ENCODE results near the gene NPAS3.

NPAS3 gene

GRCh38 chr14:33566082-33566481 is 627.4 kb downstream of the NPAS3 start:
- FAIRE-seq = no peak

GRCh38 chr14:33567023-33567728 is 628.5 kb downstream of the NPAS3 start:
- no peak for FAIRE-seq

- FAIRE-seq = no peak
Observed at GRCh38 chr14:33567731-33568130, 629.1 kb downstream of the NPAS3 start.

- no peak for FAIRE-seq
Observed at GRCh38 chr14:33568935-33569579, 630.4 kb downstream of the NPAS3 start.

GRCh38 chr14:33569821-33570687 is 631.4 kb downstream of the NPAS3 start:
- no peak for FAIRE-seq

GRCh38 chr14:33570694-33571310 is 632.1 kb downstream of the NPAS3 start:
- no peak for FAIRE-seq

- no peak for FAIRE-seq
Observed at GRCh38 chr14:33573301-33573880, 634.7 kb downstream of the NPAS3 start.

- no peak for FAIRE-seq
Observed at GRCh38 chr14:33576014-33576413, 637.3 kb downstream of the NPAS3 start.

- FAIRE-seq = no peak
Observed at GRCh38 chr14:33578461-33579216, 640.0 kb downstream of the NPAS3 start.

- FAIRE-seq = no peak
Observed at GRCh38 chr14:33580231-33580749, 641.6 kb downstream of the NPAS3 start.

- FAIRE-seq = no peak
Observed at GRCh38 chr14:33580841-33581240, 642.2 kb downstream of the NPAS3 start.

- no peak for FAIRE-seq
Observed at GRCh38 chr14:33584697-33585096, 646.0 kb downstream of the NPAS3 start.

GRCh38 chr14:33586806-33587205 is 648.1 kb downstream of the NPAS3 start:
- FAIRE-seq = no peak

GRCh38 chr14:33587791-33588190 is 649.1 kb downstream of the NPAS3 start:
- FAIRE-seq = no peak

GRCh38 chr14:33588771-33589170 is 650.1 kb downstream of the NPAS3 start:
- no peak for FAIRE-seq

- FAIRE-seq = no peak
Observed at GRCh38 chr14:33589334-33589733, 650.7 kb downstream of the NPAS3 start.

GRCh38 chr14:33590891-33591630 is 652.4 kb downstream of the NPAS3 start:
- FAIRE-seq = no peak

- FAIRE-seq = no peak
Observed at GRCh38 chr14:33592297-33592696, 653.6 kb downstream of the NPAS3 start.

- FAIRE-seq = no peak
Observed at GRCh38 chr14:33596211-33597080, 657.8 kb downstream of the NPAS3 start.

- no peak for FAIRE-seq
Observed at GRCh38 chr14:33598582-33598981, 659.9 kb downstream of the NPAS3 start.

Measured in A204.1 (cell line).